Measurements from ENCODE around the gene RASA3. TPM values are rescaled to one million over a fixed set of nuclear protein-coding genes. Genes with fewer than 3 reads are reported as not detected.

Gene RASA3
- polyA plus RNA-seq, 3 donors: 9.0 to 32.6 (median 16.6) TPM

DNA sequence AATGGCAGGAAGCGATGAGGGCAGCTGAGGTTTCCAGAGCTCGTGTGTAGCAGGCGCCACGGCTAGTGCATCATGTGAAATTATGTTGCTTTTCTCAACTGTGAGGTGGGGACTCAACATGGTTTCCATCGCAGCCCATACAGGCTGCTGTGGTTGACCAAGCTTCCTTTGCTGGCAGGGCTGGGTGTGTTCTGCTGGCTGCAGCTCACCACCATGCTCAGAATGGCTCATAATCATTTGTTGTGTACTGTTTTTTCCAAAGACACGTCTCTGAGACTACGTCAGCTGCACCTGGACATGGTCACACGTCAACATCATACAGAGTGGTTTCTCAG lies 16.1 kb upstream of the RASA3 start:
- TF ChIP-seq CTCF (IDR thresholded peaks at IDR 0.05): no peak

DNA sequence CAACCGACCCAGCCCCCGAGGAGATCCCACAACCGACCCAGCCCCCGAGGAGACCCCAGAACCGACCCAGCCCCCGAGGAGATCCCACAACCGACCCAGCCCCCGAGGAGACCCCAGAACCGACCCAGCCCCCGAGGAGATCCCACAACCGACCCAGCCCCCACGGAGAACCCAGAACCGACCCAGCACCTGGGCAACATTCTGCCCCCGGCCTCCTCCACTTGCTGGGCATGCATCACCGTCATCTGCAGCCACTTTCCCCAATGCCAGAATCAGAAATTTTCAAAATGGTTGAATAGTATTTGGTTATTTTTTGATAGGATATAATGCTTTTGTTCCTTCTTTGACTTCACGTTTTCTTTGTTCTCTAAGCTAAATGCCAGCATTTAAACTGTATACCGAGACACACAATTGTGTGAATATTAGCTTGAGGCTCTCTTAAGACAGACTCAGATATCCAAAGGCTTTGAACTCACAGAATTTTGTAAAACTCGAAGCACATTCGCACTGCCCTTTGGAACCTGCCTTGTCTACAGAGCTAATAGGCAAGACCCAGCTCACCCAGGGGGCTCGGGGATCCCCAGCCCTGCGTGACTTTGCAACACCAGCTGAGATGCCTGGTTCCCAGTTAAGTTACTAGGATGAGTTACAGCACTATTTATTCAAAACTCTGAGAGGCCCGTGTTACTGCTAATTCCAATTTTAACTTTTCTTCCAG lies 15.5 kb upstream of the RASA3 start:
- WGBS (ENCODE audit: insufficient coverage): 75% methylated on average over 15 of the region's 22 CpGs
- Histone ChIP-seq H4K20me1 (ENCODE audit: insufficient read depth, low read length) (no peaks in the 10 kb centered on the region), H3K4me3 (replicated peaks in 1 of 3; ENCODE audit: low read depth in 2 of 3, low read length in 3 of 3) (no peak overlapping the region), H3K79me2 (ENCODE audit: insufficient read depth, low read length) (no peaks in the 10 kb centered on the region), H3K36me3 (replicated peaks in 1 of 2; ENCODE audit: control insufficient read depth in 1 of 2, insufficient read depth in 2 of 2, low read length in 2 of 2) (no peaks in the 10 kb centered on the region), H3K9ac (ENCODE audit: insufficient read depth, low read length, poor library complexity, severe bottlenecking) (no peak overlapping the region), H3K9me3 (replicated peaks in 1 of 2; ENCODE audit: control insufficient read depth in 1 of 2, insufficient read depth in 1 of 2, low read length in 2 of 2) (no peaks in the 10 kb centered on the region), H3K27ac (ENCODE audit: low read depth in 1 of 2, low read length in 2 of 2) (no peak overlapping the region), H2AFZ (ENCODE audit: insufficient read depth, low read depth, low read length, poor library complexity, severe bottlenecking) (peak overlapping the region; percentile 45), H3K4me1 (ENCODE audit: control insufficient read depth in 1 of 2, insufficient read depth in 2 of 2, low read length in 2 of 2) (peaks cover 53 to 62% of the 10 kb centered on the region in 2 donors), H3K4me2 (replicated peaks; ENCODE audit: extremely low read depth, low read length, poor library complexity, severe bottlenecking) (no peak overlapping the region), H3K27me3 (ENCODE audit: control insufficient read depth in 2 of 2, insufficient read depth in 2 of 2, low read length in 2 of 2) (no peaks in the 10 kb centered on the region)
- peak in 2 of 3 donors; percentile 16 to 43 for DNase-seq
- Mint-ChIP-seq H3K27me3 (ENCODE audit: low read depth in 3 of 3) (peaks cover 13 to 15% (median 14%) of the 10 kb centered on the region in 3 donors), H3K9me3 (peaks cover 0 to 3% (median 0%) of the 10 kb centered on the region in 7 donors), H3K4me1 (peaks cover 65% of the 10 kb centered on the region), H3K27ac (peak overlapping the region in 1 of 7 donors; percentile 57), H3K36me3 (no peaks in the 10 kb centered on the region), H3K4me3 (peak overlapping the region in 1 of 2 donors; percentile 63)
- intact Hi-C loops (cut with micrococcal nuclease): no loop called here
- no peak for TF ChIP-seq CTCF (IDR thresholded peaks at IDR 0.05)

More for the DNA sequence above, 16.1 kb upstream of the RASA3 start:
- Histone ChIP-seq H2AFZ (ENCODE audit: insufficient read depth, low read depth, low read length, poor library complexity, severe bottlenecking) (peak overlapping the region; percentile 45), H3K9ac (ENCODE audit: insufficient read depth, low read length, poor library complexity, severe bottlenecking) (no peak overlapping the region), H4K20me1 (ENCODE audit: insufficient read depth, low read length) (no peaks in the 10 kb centered on the region), H3K36me3 (replicated peaks in 1 of 2; ENCODE audit: control insufficient read depth in 1 of 2, insufficient read depth in 2 of 2, low read length in 2 of 2) (no peaks in the 10 kb centered on the region), H3K27me3 (ENCODE audit: control insufficient read depth in 2 of 2, insufficient read depth in 2 of 2, low read length in 2 of 2) (no peaks in the 10 kb centered on the region), H3K4me1 (ENCODE audit: control insufficient read depth in 1 of 2, insufficient read depth in 2 of 2, low read length in 2 of 2) (peaks cover 53 to 62% of the 10 kb centered on the region in 2 donors), H3K9me3 (replicated peaks in 1 of 2; ENCODE audit: control insufficient read depth in 1 of 2, insufficient read depth in 1 of 2, low read length in 2 of 2) (no peaks in the 10 kb centered on the region), H3K27ac (ENCODE audit: low read depth in 1 of 2, low read length in 2 of 2) (no peak overlapping the region), H3K4me2 (replicated peaks; ENCODE audit: extremely low read depth, low read length, poor library complexity, severe bottlenecking) (no peak overlapping the region), H3K4me3 (replicated peaks in 1 of 3; ENCODE audit: low read depth in 2 of 3, low read length in 3 of 3) (no peak overlapping the region), H3K79me2 (ENCODE audit: insufficient read depth, low read length) (no peaks in the 10 kb centered on the region)
- no peak for DNase-seq
- H3K4me1 Mint-ChIP-seq: peaks cover 70% of the 10 kb centered on the region
- H3K4me3 Mint-ChIP-seq: no peak overlapping the region
- peak overlapping the region in 2 of 7 donors; percentile 12 to 57 for H3K27ac Mint-ChIP-seq
- 0% methylated on average over 6 of the region's 8 CpGs for WGBS (ENCODE audit: insufficient coverage)
- no peaks in the 10 kb centered on the region for H3K36me3 Mint-ChIP-seq
- H3K27me3 Mint-ChIP-seq (ENCODE audit: low read depth in 3 of 3): peaks cover 13 to 15% (median 14%) of the 10 kb centered on the region in 3 donors
- intact Hi-C loops (cut with micrococcal nuclease): no loop called here
- peaks cover 0 to 3% (median 0%) of the 10 kb centered on the region in 7 donors for H3K9me3 Mint-ChIP-seq
